Measurements from ENCODE around the gene BRD9. TPM values are rescaled to one million over a fixed set of nuclear protein-coding genes. Genes with fewer than 3 reads are reported as not detected.
A peak's percentile ranks its signal among the peaks of the same experiment; 100 is the strongest.

The BRD9 gene
- total and polyA plus RNA-seq, 9 of the 15 experiments (the other 6 are each of a cell fraction or from before 2014, with no cell fraction given) = 2.4 to 68.7 (median 44.9) TPM

GRCh38 chr5:875931-876330, 16.7 kb downstream of the BRD9 start:
- peaks cover 76% of the 10 kb centered on the region for H3K36me3 ChIP-seq (ENCODE audit: control insufficient read depth, insufficient read depth, low read length)
- no peaks in the 10 kb centered on the region for H3K27me3 ChIP-seq (ENCODE audit: control insufficient read depth in 2 of 2, insufficient read depth in 2 of 2, low read length in 2 of 2)
- POLR2A ChIA-PET = interaction anchor here (0.6 kb wide), 1 partner anchor 373 kb away, joined by 3 read pairs; no protein-coding TSS in a partner anchor
- no peak overlapping the region for H2AFZ ChIP-seq (ENCODE audit: low read depth, low read length)
- H3K27ac ChIP-seq (ENCODE audit: extremely low read depth, low read depth, low read length) = no peak overlapping the region
- no peaks in the 10 kb centered on the region for H3K9me1 ChIP-seq (ENCODE audit: control insufficient read depth, insufficient read depth, low read length)
- in situ Hi-C loops (cut with MboI) = no loop called here
- no peak for DNase-seq (ENCODE audit: extremely low read depth in 1 of 4, low spot score in 3 of 4)
- H3K4me1 ChIP-seq (replicated peaks in 1 of 2; ENCODE audit: control insufficient read depth in 2 of 2, insufficient read depth in 2 of 2, low read length in 2 of 2) = peaks cover 0 to 5% of the 10 kb centered on the region in 2 experiments; a peak in 2 of 5 replicates
- peaks cover 4% of the 10 kb centered on the region; the same call in 2 of the 3 replicates for H3K79me2 ChIP-seq (ENCODE audit: control insufficient read depth, insufficient read depth, low read length)
- no peak overlapping the region for H3K4me2 ChIP-seq (ENCODE audit: insufficient read depth, low read length)
- ATAC-seq = no peak
- H3K9me3 ChIP-seq (replicated peaks; ENCODE audit: control insufficient read depth, insufficient read depth, low read depth, low read length) = no peaks in the 10 kb centered on the region
- FAIRE-seq = no peak
- peaks cover 15% of the 10 kb centered on the region for H4K20me1 ChIP-seq (replicated peaks; ENCODE audit: control insufficient read depth, insufficient read depth, low read length)
- intact Hi-C loops (cut with micrococcal nuclease) = no loop called here
- H3K4me3 ChIP-seq = no peak overlapping the region
- CTCF ChIA-PET (ENCODE audit: low intra/inter-chr PET ratio) = no interaction called here
- over 99% methylated on average over 24 of the region's 24 CpGs for WGBS (ENCODE audit: insufficient coverage, low coverage, missing lambda C conversion rate)
- H3K9ac ChIP-seq (ENCODE audit: insufficient read depth in 1 of 2, low read depth in 2 of 2, low read length in 2 of 2) = peak overlapping the region in 1 of 2 experiments; percentile 39; a peak in 1 of 4 replicates
- BruUV-seq (replicated peaks) = no TSS peak
- TF ChIP-seq CREB5 (CRISPR knock-in tag; IDR thresholded peaks at IDR 0.05) = no peak
- TF ChIP-seq BRD9 (IDR thresholded peaks at IDR 0.05; ENCODE audit: low read depth, partially characterized antibody) = no peak
- peak; percentile 49 for TF ChIP-seq POLR2G (IDR thresholded peaks at IDR 0.05; ENCODE audit: low read depth, low read length)
- no peak for TF ChIP-seq MXI1 (IDR thresholded peaks at IDR 0.05; ENCODE audit: low read depth, low read length)
- TF ChIP-seq TBL1XR1 (IDR thresholded peaks at IDR 0.05; ENCODE audit: low read length in 2 of 2) = no peak
- TF ChIP-seq RNF2 (IDR thresholded peaks at IDR 0.05) = no peak
- no peak for TF ChIP-seq ZNF609 (CRISPR knock-in tag; IDR thresholded peaks at IDR 0.05; ENCODE audit: borderline replicate concordance)
- no peak for TF ChIP-seq XRCC5 (IDR thresholded peaks at IDR 0.05; ENCODE audit: low read depth, low read length)
- peak; percentile 35 for TF ChIP-seq RBFOX2 (IDR thresholded peaks at IDR 0.05; ENCODE audit: low read depth, low read length)
- no peak for TF ChIP-seq E2F4 (CRISPR knock-in tag; IDR thresholded peaks at IDR 0.05; ENCODE audit: low read depth)
- TF ChIP-seq POLR2AphosphoS5 (IDR thresholded peaks at IDR 0.05; ENCODE audit: control insufficient read depth, insufficient read depth, low read depth, low read length) = peak; percentile 25; the same call in 1 of the 2 replicates
- no peak for TF ChIP-seq SRSF3 (IDR thresholded peaks at IDR 0.05; ENCODE audit: insufficient read depth, low read length)
- TF ChIP-seq MEF2A (IDR thresholded peaks at IDR 0.05; ENCODE audit: control insufficient read depth, low read depth, low read length) = no peak
- TF ChIP-seq HMG20B (CRISPR knock-in tag; IDR thresholded peaks at IDR 0.05) = no peak

All from K562 (cell line).